Measurements from ENCODE around the gene COG2.

DNA sequence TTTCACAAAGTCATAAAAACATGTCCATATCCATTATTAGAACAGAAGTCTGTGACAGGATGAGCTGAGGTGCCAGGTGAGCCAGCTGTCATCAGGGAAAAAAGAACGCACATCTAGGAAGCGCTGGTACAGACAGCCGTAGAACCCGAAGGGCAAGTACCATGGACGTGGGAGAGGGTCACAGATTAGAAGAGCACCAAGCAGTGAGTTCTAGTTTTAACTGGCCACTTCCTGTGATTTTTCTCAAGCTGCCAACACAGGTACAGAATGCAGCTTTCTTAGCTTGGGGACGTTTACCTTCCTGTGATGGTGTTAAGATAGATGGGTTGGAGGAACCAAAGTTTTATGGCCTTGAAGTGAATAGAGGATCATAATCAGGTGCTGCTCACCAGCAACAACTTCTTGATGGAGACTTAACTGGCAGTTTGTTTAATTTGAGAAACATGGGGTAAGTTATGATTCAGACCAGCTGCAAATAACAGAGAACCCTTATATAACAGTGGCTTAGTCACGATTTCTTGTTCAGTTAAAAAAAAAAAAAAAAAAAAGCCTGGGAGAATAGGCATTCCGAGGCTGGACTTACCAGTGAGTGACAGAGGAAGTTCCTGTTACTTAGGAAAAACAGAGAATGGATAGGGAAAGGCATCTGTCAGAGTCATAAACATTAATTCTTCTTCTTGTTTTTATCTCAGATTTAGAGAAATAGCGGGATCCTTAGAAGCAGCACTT is 40.8 kb downstream of the COG2 start:
- TF ChIP-seq CTCF (IDR thresholded peaks at IDR 0.05) (no peak), POLR2AphosphoS5 (IDR thresholded peaks at IDR 0.05) (no peak), POLR2A (IDR thresholded peaks at IDR 0.05) (no peak)
